ENCODE measurements around the gene LRRIQ3. TPM values are rescaled to one million over a fixed set of nuclear protein-coding genes. Genes with fewer than 3 reads are reported as not detected.

The LRRIQ3 gene
- total and polyA plus RNA-seq, 4 donors: 0.37 to 1.6 (median 1.0) TPM

DNA sequence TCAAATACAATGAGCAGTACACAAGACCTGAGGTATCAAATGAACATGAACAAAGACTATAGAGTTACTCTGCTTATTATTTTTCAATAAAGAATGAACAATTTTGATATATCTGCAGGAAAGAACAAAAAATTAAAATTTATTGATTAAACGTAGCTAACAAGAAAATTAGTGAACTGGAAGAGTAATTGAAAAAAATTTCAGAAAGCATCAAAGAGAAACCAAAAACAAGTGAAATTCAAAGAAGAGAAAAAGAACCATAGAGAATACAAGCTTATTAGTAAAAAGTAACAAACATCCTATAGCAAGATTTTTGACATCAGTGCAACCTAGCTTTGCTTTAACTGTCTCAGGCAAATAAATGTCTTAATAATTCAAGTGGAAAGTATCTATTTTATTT, 106.6 kb downstream of the LRRIQ3 start:
- Histone ChIP-seq H3K27ac (ENCODE audit: low read depth in 1 of 2, low read length in 2 of 2) (no peak overlapping the region), H3K9ac (ENCODE audit: low read depth in 1 of 2, low read length in 2 of 2) (no peak overlapping the region), H3K36me3 (ENCODE audit: control insufficient read depth in 4 of 4, insufficient read depth in 3 of 4, low read depth in 1 of 4, low read length in 3 of 4) (no peaks in the 10 kb centered on the region), H3K4me1 (ENCODE audit: control insufficient read depth in 4 of 4, insufficient read depth in 4 of 4, low read length in 3 of 4) (no peaks in the 10 kb centered on the region), H3K9me3 (ENCODE audit: control insufficient read depth in 4 of 4, low read length in 3 of 4) (peaks cover 0 to 3% (median 1%) of the 10 kb centered on the region in 4 donors), H3K27me3 (ENCODE audit: control insufficient read depth in 4 of 4, insufficient read depth in 4 of 4, low read length in 3 of 4) (no peaks in the 10 kb centered on the region), H3K4me3 (ENCODE audit: low read depth in 1 of 3, low read length in 3 of 3) (no peak overlapping the region)
- WGBS: 67% methylated on average over 1 of the region's 1 CpG
- no peak for DNase-seq (ENCODE audit: low spot score)
- TF ChIP-seq, protein P1, sequence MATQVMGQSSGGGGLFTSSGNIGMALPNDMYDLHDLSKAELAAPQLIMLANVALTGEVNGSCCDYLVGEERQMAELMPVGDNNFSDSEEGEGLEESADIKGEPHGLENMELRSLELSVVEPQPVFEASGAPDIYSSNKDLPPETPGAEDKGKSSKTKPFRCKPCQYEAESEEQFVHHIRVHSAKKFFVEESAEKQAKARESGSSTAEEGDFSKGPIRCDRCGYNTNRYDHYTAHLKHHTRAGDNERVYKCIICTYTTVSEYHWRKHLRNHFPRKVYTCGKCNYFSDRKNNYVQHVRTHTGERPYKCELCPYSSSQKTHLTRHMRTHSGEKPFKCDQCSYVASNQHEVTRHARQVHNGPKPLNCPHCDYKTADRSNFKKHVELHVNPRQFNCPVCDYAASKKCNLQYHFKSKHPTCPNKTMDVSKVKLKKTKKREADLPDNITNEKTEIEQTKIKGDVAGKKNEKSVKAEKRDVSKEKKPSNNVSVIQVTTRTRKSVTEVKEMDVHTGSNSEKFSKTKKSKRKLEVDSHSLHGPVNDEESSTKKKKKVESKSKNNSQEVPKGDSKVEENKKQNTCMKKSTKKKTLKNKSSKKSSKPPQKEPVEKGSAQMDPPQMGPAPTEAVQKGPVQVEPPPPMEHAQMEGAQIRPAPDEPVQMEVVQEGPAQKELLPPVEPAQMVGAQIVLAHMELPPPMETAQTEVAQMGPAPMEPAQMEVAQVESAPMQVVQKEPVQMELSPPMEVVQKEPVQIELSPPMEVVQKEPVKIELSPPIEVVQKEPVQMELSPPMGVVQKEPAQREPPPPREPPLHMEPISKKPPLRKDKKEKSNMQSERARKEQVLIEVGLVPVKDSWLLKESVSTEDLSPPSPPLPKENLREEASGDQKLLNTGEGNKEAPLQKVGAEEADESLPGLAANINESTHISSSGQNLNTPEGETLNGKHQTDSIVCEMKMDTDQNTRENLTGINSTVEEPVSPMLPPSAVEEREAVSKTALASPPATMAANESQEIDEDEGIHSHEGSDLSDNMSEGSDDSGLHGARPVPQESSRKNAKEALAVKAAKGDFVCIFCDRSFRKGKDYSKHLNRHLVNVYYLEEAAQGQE (IDR thresholded peaks at IDR 0.05): no peak
- TF ChIP-seq NR2F2 (IDR thresholded peaks at IDR 0.05): no peak
- TF ChIP-seq, protein P2, sequence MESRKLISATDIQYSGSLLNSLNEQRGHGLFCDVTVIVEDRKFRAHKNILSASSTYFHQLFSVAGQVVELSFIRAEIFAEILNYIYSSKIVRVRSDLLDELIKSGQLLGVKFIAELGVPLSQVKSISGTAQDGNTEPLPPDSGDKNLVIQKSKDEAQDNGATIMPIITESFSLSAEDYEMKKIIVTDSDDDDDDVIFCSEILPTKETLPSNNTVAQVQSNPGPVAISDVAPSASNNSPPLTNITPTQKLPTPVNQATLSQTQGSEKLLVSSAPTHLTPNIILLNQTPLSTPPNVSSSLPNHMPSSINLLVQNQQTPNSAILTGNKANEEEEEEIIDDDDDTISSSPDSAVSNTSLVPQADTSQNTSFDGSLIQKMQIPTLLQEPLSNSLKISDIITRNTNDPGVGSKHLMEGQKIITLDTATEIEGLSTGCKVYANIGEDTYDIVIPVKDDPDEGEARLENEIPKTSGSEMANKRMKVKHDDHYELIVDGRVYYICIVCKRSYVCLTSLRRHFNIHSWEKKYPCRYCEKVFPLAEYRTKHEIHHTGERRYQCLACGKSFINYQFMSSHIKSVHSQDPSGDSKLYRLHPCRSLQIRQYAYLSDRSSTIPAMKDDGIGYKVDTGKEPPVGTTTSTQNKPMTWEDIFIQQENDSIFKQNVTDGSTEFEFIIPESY (IDR thresholded peaks at IDR 0.05): no peak

DNA sequence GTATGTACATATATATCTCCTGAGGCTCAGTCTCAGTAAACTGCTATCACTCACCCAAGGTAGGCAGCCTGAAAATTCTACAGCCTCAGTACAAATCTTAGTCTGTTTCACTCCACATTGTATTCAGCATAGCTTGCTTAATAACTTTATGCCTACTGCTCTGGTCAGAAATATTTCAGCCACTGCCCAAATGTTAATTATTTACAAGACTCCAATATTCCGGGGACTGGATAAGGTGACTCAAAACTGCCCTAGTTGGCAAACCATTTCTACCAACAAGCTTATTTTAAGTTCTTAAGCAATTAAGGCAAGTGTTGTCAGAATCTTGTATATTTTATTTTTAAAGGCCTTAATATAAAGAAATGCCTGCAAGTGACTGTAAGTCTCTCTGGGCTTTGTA, 114.8 kb downstream of the LRRIQ3 start:
- Histone ChIP-seq H3K9me3 (ENCODE audit: control insufficient read depth in 4 of 4, low read length in 3 of 4) (no peaks in the 10 kb centered on the region), H3K27ac (ENCODE audit: low read depth in 1 of 2, low read length in 2 of 2) (no peak overlapping the region), H3K36me3 (ENCODE audit: control insufficient read depth in 4 of 4, insufficient read depth in 3 of 4, low read depth in 1 of 4, low read length in 3 of 4) (no peaks in the 10 kb centered on the region), H3K4me1 (ENCODE audit: control insufficient read depth in 4 of 4, insufficient read depth in 4 of 4, low read length in 3 of 4) (no peaks in the 10 kb centered on the region), H3K9ac (ENCODE audit: low read depth in 1 of 2, low read length in 2 of 2) (no peak overlapping the region), H3K4me3 (ENCODE audit: low read depth in 1 of 3, low read length in 3 of 3) (no peak overlapping the region), H3K27me3 (ENCODE audit: control insufficient read depth in 4 of 4, insufficient read depth in 4 of 4, low read length in 3 of 4) (peaks cover 0 to 4% (median 0%) of the 10 kb centered on the region in 4 donors)
- no peak for TF ChIP-seq RXRA (IDR thresholded peaks at IDR 0.05)
- TF ChIP-seq SP1 (IDR thresholded peaks at IDR 0.05): no peak
- no peak for TF ChIP-seq GABPA (IDR thresholded peaks at IDR 0.05 in 1 of 2, conservative IDR thresholded peaks at IDR 0.05 in 1 of 2)
- no peak for TF ChIP-seq HNF4G (IDR thresholded peaks at IDR 0.05)
- TF ChIP-seq FOXA2 (IDR thresholded peaks at IDR 0.05): no peak
- TF ChIP-seq FOXA1 (IDR thresholded peaks at IDR 0.05): no peak
- no peak for TF ChIP-seq EGR1 (IDR thresholded peaks at IDR 0.05; ENCODE audit: low read depth in 2 of 2)
- TF ChIP-seq TAF1 (conservative IDR thresholded peaks at IDR 0.05): no peak
- no peak for TF ChIP-seq YY1 (IDR thresholded peaks at IDR 0.05)
- TF ChIP-seq, protein P3, sequence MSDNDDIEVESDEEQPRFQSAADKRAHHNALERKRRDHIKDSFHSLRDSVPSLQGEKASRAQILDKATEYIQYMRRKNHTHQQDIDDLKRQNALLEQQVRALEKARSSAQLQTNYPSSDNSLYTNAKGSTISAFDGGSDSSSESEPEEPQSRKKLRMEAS (IDR thresholded peaks at IDR 0.05): no peak
- WGBS: 43% methylated on average over 1 of the region's 1 CpG
- no peak for DNase-seq (ENCODE audit: low spot score)

DNA sequence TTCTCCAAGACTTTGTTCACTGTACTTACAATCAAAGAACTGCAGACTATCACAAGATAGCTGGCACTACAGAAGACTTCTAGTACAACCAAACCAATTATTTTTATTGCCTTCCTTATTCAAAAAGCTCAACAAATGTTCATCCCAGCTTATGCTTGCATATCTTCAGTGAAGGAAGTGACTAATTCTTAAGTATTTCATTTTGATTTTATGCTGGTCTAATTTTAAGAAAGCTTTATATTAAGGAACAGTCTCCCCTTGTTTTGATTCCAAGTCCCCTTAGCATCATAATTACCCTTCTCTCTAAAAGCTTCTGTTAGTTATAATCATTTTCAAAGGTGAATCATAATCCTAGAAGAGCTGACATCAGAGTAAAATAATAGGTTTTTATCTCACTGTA, 132.9 kb downstream of the LRRIQ3 start:
- no peaks in the 10 kb centered on the region for H3K36me3 ChIP-seq (ENCODE audit: control insufficient read depth in 4 of 4, insufficient read depth in 3 of 4, low read depth in 1 of 4, low read length in 3 of 4)
- H3K4me3 ChIP-seq (ENCODE audit: low read depth in 1 of 3, low read length in 3 of 3): no peak overlapping the region
- H3K9ac ChIP-seq (ENCODE audit: low read depth in 1 of 2, low read length in 2 of 2): no peak overlapping the region
- no peak overlapping the region for H3K27ac ChIP-seq (ENCODE audit: low read depth in 1 of 2, low read length in 2 of 2)
- TF ChIP-seq, protein P3 (IDR thresholded peaks at IDR 0.05): no peak
- no peak for TF ChIP-seq YY1 (IDR thresholded peaks at IDR 0.05)
- TF ChIP-seq, protein P4, sequence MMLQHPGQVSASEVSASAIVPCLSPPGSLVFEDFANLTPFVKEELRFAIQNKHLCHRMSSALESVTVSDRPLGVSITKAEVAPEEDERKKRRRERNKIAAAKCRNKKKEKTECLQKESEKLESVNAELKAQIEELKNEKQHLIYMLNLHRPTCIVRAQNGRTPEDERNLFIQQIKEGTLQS (IDR thresholded peaks at IDR 0.05): no peak
- no peaks in the 10 kb centered on the region for H3K9me3 ChIP-seq (ENCODE audit: control insufficient read depth in 4 of 4, low read length in 3 of 4)
- no peaks in the 10 kb centered on the region for H3K4me1 ChIP-seq (ENCODE audit: control insufficient read depth in 4 of 4, insufficient read depth in 4 of 4, low read length in 3 of 4)
- no peaks in the 10 kb centered on the region for H3K27me3 ChIP-seq (ENCODE audit: control insufficient read depth in 4 of 4, insufficient read depth in 4 of 4, low read length in 3 of 4)
- no peak for DNase-seq (ENCODE audit: low spot score)
